Measurements from ENCODE around the gene CSPG4.
A peak's percentile ranks its signal among the peaks of the same experiment; 100 is the strongest.
"Not testable (repeated sequence)": the region's sequence is repeated elsewhere in the genome, so short reads cannot be mapped to it uniquely, and the experiment has no call there.

Gene CSPG4

DNA sequence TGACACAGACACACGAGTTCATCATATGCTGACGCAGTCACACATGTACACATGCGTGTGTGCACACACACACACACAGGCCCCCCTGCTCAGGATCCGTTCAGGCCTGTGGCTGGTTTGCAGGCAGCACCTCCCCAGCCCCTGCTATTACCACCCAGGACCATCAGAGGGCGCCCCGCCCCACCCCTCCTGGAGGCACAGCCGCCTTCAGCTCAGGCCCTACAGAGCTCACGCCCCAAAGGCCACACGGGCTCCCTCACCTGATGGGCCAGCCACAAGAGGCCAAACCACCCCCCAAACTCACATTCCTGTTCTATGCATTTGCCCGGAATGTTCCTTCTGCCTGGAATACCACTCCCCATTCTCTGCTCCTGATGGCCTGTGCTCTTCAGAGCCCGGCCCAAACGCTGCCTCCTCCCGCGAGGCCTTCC, 26.4 kb downstream of the CSPG4 start:
- peak; percentile 86 for DNase-seq

DNA sequence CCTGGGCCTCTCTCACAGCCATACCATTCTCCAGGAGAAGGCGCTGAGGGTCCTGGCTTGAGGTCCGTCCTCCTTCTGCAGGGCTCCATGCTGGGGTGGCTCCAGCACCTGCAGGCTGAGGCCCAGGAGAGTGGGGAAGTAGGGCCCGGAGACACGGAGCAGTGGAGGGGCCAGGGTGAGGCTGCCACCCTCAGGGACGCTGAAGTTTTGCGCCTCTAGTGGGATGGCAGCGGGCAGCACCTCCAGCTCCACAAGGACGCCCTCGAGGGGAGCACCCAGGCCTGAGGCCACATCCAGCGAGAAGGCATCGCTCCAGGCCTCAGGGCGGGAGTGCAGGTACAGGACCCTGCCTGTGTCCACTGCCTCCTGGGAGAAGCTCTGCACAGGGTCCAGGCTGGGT, 27.5 kb downstream of the CSPG4 start:
- DNase-seq, result no peak

DNA sequence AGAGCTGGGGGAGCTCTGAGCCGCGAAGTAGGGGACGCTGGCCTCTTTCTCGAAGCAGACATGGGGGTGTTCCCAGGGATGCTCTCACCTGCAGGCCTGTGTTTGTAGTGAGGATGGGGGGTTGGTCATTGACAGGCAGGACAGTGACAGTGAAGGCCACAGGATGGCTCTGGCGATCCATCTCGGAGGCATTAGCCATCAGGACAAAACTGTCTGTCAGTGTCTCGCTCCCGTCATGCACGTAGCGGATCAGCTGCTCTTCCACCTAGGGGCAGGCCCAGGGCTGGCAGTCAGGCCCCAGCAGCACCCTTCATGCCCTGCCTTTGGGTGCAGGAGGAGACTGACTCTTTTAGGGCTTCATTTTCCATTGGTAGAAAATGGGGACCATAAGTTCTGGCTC, 28.0 kb downstream of the CSPG4 start:
- DNase-seq, result no peak

DNA sequence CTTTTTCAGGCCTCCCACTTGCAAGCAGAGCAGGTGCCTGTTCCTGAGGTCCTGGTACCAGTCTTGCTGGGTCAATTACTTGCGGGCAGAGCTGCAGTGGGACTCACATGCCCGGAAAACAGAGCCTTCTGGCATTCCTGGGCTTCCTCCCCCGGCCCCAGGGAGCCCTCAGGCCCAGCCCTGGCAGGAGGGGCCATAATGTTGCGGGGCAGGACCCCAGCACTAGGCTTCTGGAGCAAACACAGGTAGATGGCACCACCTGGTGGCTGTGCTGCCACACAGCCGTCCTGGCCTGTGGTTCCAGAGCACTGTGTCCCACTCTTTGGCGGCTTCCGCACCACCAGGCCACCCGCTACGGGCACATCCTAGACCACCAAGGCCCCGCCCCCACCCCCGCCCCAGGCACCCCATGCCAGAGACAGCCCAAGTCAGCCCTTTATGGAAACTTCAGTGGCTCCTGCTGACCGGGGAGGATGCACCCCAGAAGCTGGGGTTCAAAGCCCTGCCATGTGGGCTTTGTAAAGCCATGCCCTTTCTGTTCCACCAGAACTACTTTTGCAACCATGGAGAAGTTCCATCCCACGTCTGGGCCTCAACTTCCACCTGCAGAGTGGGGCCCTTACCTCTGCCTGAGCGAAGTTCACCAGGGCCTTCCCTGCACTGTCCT, 28.9 kb downstream of the CSPG4 start:
- peak; percentile 80 for DNase-seq

DNA sequence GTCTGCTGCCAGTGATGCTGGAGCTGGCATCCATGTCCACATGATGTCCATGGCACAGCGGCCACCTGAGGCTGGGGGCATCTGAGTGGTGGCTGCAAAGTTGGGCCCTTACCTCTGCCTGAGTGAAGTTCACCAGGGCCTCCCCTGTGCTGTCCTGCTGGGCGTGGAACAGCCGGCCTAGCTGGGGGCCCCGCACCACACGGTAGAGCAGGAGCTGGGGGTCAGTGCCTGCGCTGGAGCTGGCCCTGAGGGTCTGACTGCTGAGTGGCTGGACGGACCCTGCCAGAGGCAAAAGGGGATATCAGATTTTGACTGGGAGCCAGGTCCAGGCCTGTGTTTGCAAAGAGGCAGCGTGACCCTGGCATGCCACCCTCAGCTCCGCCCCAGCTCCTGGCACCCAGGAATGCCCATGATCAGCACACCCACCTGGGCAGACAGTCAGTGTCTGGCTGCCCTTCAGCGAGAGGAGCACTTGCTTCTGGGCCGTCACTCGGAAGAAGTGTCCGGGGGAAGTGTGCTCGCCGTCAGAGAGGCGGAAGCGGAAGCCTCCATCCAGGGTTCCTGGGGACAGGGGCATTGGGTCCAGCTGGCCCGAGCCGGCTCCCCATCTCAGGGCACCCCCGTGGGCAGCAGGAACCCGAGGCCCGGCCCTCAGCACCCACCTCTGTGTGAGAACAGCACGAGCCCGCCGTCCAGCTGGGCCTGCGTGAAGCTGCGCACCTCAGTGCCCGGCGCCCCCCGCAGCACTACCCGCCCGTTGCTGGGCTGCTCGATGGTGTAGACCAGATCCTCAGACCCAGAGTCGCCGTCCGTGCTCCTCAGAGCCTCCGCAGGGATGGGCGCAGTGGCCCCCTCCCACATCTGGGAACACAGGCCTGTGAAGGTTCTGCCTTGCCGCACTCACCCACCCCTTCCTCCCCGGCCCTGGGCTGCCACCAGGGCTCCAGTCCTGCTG, 30.2 kb downstream of the CSPG4 start:
- no peak for DNase-seq

DNA sequence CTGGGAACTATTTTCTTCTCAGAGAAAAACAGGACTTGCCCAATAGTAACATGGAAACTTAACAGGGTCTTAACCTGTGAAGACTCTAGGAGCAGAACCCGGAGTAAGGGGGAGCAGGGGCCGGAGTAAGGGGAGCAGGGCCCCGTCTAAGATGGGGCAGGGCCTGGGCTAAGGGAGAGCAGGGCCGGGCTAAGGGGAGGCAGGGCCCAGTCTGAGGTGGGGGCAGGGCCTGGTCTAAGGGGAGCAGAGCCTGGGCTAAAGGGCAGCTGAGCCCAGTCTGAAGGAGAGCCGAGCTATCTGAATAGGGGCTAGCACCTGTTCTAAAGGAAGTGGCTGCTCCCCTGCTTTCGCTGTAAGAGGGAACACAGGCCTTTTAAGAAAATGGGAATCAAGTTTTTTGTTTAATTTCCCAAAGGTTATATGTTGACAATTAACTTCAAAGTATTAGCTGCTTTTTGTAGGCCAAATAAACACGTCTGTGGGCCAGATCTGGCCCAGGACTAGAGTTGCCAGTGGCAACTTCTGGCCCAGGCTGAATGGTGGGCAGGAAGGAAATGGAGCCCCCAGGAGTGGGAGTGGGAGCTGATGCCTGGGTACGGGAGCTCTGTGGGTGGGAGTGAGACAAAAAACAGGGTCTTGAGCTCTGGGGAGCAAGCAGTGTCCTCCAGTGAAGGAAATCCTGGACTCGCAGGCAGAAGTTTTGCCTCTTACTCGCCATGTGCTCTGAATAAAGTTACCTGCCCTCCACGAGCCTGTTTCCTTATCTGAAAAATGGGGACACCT, 32.5 kb downstream of the CSPG4 start:
- no peak for DNase-seq

DNA sequence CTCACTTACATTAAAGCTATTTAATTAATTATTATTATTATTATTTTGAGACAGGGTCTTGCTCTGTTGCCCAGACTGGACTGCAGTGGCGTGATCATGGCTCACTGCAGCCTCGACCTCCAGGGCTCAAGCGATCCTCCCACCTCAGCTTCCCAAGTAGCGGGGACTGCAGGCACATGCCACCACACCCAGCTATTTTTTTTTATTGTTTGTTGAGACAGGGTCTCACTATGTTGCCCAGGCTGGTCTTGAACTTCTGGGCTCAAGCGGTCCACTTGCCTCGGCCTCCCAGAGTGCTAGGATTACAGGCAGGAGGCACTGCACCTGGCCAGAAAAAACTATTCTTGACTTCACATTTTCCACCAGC, 34.3 kb downstream of the CSPG4 start:
- DNase-seq, result not testable (repeated sequence)

DNA sequence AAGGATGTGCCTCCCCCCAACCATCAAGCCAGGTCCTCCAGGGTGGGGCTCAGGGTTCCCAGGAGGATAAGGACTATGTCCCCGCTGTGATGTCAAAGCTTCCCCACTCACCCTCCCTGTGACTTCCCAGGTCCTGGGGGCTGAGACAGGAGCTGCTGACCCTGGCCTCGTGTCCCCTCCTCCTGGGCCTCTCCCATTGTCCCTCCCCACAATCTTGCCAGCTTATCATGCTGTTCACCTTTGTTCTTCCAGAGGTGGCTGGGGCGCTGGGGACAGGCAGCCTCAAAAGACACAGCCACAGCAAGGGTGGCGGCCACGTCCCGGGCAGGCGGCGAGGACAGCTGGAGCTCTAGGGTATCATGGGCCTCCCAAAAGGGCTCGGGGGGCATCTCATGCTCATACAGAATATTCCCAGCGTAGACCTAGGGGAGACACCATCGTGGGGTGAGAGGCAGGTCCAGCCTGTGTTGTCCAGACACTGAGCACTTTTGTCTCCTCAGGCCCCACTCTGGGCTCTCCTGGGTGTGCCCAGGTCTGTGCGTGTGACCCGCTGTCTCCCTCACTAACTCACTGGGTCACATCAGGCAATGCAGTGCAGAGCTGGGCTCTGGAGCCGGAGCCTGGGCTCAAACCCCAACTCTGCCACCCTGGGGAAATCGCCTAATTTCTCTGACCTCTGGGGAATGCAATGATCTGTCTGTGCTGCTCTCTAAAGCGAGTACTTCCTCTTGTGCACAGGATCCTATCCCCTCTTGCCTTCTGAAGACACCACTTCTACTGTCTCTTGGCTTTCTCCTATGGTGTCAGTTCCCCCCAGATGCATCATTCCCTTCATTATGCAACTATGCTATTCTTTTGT, 35.0 kb downstream of the CSPG4 start:
- DNase-seq, result no peak

DNA sequence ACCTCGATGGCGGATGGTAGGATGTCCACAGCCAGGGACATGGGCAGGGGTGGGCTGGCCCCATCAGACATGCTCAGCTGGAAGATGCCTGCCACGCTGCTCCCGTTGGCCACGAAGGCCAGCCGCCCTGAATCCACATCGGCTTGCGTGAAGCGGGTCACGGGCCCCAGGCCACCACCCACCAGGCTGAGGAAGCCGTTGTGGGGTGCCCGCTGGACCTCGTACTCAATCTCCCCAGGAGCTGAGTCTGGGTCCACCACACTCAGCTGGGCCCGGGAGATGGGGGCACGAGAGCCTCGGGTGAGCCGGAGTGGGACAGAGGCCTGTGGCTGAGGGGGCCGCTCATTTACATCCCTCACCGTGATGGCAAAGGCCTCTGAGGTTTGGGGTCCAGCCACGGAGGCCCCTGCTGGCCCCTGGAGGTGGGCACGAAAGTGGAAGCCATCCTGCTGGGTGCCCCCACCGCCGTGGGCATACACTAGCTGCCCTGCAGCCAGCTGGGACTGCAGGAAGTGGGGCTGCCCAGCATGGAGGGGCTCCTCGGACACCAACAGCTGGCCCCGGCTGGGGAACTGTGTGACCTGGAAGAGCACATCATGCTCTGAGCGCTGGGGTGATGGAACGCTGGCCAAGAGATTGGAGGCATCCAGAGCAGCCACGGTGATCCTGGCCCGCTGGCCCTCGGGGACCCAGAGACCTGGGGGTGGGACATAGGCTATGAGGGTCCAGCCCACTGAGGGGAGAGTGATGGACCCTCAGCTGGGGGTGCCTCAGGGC, 35.8 kb downstream of the CSPG4 start:
- DNase-seq, result no peak

DNA sequence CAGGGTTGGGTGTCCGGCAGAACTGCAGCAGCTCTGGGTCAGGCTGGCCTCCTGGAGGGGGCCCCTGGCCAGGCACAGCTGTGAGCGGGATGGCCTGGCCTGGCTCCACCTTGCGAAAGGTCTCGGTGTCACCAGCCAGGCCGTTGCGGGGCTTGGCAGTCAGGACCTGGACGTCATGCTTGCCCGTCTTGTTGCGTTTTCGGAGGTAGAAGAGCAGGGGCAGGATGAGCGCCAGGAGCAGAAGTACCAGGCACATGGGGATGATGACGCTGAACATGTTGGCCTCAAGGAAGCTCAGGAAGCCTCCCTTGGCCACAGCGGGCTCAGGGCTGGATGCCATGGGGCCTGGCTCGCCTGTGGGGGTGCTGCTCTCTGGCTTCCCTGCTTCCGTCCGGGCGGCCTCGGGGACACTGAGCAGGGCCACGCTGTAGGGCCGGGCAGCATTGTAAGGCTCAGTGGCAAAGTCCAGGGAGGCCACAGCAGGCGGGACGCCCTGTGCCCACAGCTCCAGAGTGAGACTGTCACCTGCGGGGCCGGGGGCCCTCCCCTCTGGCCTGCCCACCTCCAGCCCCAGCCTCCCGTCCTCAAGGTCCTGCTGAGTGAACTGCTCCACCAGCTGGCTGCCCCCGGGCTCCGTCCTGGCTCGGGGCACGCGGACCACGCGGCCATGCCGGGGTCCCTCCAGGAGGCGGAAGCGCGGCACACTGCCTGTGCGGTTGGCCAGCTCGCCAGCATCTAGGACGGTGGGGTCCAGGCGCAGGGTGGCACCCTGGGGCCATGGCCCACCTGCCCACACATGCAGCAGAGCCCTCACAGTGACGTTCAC, 36.9 kb downstream of the CSPG4 start:
- no peak for DNase-seq

DNA sequence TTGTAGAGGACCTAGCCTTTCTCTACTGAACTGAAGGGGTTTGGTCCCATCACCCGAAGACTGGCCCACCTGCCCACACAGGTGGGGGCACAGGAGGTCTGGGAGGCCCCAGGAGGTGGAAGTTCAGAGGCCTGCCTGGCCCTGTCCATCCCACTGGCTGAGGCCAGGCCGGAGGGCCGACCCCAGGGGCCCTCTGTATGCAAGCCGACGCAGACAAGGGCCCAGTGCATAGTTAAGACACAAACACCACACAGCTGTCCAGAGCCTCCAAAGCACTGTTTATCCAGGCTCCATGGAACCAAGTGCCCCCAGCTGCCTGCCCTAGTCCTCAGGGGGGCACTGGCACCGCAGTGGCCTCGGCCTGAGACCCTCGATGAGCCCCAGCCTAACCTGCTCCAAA, 38.3 kb downstream of the CSPG4 start:
- DNase-seq, result no peak

DNA sequence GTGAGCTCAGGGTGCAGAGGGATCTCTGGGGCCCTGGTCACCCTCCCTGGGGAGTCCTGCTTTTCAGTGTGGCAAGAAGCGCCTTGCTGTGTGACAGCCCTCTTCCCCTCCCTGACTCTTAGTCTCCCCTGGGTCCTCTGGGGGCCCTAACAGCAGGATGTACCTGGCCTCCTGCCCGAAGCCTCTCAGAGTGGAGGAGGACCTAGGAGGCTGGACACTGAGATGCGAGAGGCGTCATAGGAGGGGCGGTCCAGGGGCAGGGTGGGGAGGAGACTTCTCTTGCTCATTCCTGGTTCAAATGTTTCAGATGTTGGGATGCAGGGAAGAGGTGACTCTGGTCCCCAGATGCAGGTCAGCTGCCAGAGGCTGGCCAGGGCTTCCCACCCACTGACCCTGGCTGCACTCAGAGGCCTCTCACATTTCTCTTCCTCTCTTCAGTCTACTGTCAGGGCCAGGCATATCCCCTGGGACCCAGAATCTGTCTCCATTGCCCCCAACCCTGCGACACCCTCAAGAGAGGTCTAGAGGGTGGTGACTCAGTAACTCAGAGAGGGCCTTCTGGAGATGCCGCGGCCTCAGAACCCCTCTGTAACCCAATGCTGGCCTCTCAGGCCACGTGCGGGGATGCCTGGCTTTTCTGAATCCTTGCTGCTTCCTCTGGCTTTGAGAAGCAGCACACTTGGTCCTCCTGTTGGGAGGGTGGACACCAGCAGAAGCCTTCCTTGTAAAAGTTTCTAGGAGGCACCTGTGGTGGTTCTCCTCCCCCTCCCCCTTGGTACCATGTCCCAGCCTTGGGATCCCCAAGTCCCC, 39.0 kb downstream of the CSPG4 start:
- DNase-seq, result no peak

DNA sequence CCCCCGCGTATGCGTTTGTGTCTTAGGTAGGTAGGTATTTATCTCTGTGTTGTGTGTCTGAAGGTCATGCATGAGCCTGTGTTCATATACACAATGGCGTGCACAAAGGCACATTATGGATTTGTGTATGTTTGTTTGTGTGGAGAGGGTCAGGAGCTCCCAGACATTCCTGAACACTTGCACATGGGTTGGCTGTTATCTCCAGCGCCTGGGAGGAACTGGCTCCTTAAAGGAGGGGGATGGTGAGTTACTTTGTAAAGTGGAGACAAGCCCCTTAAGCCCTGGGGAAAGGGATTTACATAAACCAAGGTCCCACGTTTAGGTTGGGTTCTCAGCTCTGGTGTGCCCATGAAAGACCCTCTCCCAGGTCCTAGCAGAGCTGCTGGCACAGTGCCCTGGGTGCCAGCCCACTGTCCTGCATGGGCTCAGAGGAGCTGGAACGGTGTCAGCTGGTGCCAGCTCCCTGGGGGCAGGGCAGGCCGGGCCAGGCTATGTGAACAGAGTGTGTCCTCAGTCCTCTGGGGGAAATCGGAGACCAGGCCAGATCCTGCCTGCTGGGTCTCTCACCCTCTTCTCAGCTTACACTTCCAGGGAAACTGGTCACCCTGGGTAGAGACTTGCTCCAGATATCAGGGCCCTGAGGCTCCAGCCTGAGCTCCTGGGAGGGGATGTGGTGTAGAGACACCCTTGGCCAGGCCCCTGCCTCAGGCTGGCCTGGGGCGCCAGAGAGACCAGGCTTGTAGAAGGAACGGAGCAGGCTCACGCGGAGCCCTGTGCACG, 39.8 kb downstream of the CSPG4 start:
- DNase-seq, result no peak

DNA sequence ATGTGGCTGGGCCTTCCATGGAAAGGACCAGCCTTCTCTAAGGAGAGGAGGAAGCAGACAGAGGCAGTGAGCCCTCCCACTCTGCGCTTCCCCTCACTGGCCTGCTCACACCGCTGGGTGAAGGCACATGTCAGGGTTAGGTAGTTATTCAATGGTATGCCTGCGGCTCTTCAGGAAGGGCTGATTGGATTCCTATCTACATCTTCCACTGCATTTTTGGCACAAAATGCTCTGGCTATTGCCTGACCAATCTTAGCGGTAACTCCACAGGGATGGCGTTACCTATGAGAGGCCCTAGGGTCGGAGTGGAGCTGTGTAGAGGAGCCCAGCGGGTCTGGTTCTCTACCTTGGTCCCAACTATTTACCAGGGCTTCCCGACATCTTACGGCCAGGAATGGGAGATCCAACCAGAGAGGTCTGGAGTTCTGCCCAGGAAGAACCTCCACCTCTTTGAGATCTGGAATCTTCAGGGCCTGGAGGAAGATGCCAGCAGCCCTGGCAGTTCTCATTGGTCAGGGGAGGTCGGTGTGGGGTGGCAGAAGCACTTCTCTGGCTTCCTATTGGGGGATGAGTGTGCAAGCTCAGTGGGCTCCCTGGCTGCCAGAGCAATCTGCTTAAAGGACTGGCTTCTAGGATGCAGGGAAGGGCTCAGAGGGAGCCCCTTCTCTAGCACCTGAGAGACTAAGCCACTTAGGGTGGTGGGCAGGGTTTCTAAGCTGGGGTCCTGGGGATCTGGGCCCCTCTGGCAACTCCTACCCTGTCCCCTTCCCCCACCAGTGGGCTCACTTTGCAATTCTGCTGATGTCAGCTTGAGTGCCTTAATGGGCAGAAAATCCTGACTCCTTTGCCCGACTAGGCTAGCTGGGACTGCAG, 40.7 kb downstream of the CSPG4 start:
- DNase-seq, result no peak

DNA sequence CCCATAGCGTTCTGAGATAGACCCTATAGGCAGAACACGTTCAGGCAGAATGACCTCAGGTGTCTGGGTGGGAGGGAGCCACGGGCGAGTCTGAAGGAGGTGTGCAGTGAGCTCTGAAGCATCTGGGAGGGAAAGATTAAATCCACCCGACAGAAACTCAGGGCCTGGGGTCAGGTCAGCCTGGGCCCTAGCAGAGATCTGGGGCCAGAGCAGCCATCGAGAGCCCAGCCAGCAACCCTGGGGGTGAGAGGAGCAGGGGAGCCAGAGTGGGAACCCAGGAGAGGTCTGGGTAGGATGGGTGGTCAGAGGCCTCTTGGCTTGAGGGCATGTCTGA, 42.8 kb downstream of the CSPG4 start:
- no peak for DNase-seq

DNA sequence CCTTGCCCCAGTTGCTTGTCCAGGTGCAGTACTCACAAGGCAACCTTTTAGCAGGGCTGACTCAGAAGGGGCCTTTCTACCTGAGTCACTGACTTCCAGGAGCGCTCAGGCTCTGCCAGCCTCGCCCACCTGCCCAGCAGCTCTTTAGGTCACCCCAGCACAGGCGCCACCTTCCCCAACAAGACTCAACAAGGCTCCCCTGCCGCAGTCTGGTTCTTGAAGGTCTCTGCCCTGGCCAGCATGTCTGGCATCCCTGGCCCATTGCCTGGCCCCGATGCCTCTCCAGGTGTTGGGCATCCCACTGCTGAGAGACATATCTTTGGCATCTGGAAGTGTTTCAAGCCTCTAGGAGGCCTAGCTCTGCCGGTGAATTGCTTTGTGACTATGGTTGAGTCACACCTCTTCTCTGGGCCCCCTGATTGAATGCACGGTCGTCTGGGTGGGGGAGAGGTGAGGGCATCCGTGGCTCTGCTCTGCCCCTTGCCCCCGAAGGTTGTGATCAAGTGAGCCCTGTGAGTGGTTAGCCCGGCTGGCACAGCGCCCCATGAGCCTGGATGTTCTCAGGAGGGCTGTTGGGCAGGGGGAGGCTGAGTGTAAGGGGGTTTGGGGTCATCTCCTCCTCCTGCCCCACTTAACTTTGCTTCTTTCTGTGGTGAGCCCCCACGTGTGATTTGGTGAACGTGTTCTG, 43.3 kb downstream of the CSPG4 start:
- no peak for DNase-seq

DNA sequence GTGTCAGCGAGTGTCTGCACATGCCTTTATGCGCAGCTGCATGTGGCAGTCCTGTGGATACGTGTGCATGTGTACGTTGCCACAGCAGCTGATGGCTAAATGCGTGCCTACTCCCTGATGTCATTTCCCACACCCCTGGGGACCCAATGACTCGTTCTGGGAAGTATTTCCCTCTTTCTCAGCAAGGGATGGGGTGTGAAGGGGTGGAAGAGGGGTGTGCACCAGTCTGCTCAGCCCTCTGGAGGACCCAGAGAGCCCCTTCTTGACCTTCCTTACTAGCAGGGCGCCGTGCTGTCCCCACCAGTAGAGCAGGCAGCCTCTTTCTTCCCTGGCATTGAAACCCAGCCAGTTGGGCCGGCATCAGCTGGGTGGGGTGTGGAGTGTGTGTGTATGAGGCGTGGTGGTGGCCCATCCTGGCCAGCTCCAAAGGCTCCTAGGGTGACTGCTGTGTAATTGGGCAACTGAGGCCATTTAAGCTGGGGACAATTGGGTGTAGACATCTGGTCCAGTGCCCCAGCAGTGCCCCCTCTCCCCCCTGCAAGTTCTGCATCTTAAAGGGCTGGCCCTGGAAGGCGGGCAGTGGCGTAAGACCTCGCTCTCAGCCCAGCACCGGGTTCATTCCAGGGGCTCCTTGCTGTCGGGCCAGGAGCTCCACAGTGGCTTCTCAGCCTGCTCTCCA, 45.7 kb downstream of the CSPG4 start:
- no peak for DNase-seq
